Bronchial epithelial cell (primary cell): ENCODE measurements around the gene NR1H3. TPM values are rescaled to one million over a fixed set of nuclear protein-coding genes. Genes with fewer than 3 reads are reported as not detected.
A peak's percentile ranks its signal among the peaks of the same experiment; 100 is the strongest.

Experiments
- DNase-seq: peaks from one replicate; pipeline ENCODE4 v3.0.0-alpha.2; 2010; ENCODE audit warnings: low read depth
- FAIRE-seq: peaks from 2 replicates; lab custom pipeline; 2011; peaks lifted over from hg19 to GRCh38; lab: Jason Lieb, UNC
- H3K27me3 ChIP-seq: 2 replicates; pipeline ENCODE4 v1.5.1; 2011; ENCODE audit warnings: low read length; ENCODE audit not compliant: control insufficient read depth, insufficient read depth
- H3K36me3 ChIP-seq: 2 replicates; pipeline ENCODE4 v1.5.1; 2011; ENCODE audit warnings: low read length; ENCODE audit not compliant: control insufficient read depth, insufficient read depth
- H3K4me3 ChIP-seq: 2 replicates; pipeline ENCODE4 v1.5.1; 2011; ENCODE audit warnings: mild to moderate bottlenecking, low read depth, low read length, control low read depth
- total RNA-seq: library from RNA; depleted of rRNA; stranded (reverse); fragments of >200 nt; gene quantifications from 2 replicates; pipeline ENCODE4 v1.2.1, GENCODE V29; 2014
- TF ChIP-seq, protein P1 (sequence below): IDR thresholded peaks from 2 replicates; pipeline ENCODE4 v1.5.1; 2011; ENCODE audit warnings: mild to moderate bottlenecking, moderate library complexity, low read length, control low read depth, inconsistent platforms; ENCODE audit not compliant: insufficient read depth, severe bottlenecking

Gene NR1H3
- total RNA-seq, 1 donor from 2014 or later, result 9.5 TPM

DNA sequence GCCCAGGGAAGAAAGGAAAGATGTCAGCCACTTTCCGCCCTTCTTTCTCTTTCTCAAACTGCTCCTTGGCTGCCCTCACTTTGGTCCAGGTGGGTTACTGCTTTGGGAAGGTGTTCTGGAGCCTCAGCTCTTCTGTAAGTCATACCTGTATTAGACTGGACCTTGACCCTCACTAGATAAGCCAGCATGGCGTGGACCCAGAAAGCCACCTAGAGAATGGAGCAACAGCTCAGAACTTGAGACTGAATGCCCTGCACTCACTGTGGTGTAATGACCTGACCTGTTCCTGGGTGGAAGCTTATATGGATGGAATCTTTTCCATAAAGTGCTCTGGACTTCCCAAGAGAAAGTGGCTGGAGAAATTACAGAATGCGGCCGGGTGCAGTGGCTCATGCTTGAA is 24.7 kb upstream of the NR1H3 start:
- Histone ChIP-seq H3K36me3 (peaks cover 11% of the 10 kb centered on the region), H3K4me3 (no peak overlapping the region), H3K27me3 (no peaks in the 10 kb centered on the region)
- TF ChIP-seq, protein P1, sequence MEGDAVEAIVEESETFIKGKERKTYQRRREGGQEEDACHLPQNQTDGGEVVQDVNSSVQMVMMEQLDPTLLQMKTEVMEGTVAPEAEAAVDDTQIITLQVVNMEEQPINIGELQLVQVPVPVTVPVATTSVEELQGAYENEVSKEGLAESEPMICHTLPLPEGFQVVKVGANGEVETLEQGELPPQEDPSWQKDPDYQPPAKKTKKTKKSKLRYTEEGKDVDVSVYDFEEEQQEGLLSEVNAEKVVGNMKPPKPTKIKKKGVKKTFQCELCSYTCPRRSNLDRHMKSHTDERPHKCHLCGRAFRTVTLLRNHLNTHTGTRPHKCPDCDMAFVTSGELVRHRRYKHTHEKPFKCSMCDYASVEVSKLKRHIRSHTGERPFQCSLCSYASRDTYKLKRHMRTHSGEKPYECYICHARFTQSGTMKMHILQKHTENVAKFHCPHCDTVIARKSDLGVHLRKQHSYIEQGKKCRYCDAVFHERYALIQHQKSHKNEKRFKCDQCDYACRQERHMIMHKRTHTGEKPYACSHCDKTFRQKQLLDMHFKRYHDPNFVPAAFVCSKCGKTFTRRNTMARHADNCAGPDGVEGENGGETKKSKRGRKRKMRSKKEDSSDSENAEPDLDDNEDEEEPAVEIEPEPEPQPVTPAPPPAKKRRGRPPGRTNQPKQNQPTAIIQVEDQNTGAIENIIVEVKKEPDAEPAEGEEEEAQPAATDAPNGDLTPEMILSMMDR, result no peak
- DNase-seq, result no peak
- no peak for FAIRE-seq

DNA sequence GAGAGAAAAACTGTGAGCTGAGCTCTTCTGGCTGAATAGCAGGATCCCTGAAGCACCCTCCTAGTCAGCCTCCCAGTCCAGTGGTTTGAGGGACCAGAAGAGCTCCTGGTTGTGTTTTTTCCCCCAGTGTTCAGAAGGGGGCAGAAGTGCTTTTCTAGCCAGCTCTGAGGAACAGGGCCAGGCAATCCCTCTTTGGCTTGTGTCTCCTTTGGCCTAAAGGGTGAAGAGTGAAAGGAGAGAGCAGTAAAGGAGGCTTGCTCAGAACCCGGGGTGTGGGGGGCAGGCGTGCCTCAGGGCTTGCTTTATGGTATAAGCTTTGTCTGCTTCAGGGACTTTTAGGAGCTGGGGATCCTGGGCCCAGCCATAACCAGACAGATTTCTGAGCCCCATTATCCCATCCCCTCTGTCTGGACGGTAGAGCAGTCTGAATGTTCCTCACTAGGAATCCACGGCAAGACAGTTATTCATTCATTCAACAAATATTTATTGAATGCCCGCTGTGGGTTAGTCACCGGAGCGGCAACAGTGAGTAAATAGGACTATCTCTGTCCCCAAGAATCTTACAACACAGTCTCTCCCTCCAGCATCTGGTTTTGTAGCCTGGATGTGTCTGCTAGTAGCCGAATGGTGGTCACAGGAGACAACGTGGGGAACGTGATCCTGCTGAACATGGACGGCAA is 23.7 kb upstream of the NR1H3 start:
- FAIRE-seq (no peak), DNase-seq (peak; percentile 72)
- Histone ChIP-seq H3K4me3 (no peak overlapping the region), H3K36me3 (peaks cover 12% of the 10 kb centered on the region), H3K27me3 (no peaks in the 10 kb centered on the region)
- TF ChIP-seq, protein P1, result peak; percentile 30

DNA sequence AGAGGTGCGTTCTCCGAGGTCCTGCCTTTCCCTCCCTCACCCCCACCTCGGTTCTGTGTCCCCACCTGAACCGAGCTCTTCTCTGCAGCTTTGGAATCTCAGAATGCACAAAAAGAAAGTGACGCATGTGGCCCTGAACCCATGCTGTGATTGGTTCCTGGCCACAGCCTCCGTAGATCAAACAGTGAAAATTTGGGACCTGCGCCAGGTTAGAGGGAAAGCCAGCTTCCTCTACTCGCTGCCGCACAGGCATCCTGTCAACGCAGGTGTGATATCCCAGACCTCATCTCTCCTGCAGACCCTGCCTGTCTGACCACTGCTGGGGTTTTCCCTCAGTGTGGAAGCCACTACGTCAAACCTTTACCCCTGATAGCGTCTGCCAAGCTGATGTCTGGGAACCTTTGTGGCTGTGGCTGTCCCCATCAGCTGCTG is 23.1 kb upstream of the NR1H3 start:
- peaks cover 14% of the 10 kb centered on the region for H3K36me3 ChIP-seq
- DNase-seq, result no peak
- TF ChIP-seq, protein P1, result no peak
- H3K27me3 ChIP-seq, result no peaks in the 10 kb centered on the region
- no peak overlapping the region for H3K4me3 ChIP-seq
- no peak for FAIRE-seq

DNA sequence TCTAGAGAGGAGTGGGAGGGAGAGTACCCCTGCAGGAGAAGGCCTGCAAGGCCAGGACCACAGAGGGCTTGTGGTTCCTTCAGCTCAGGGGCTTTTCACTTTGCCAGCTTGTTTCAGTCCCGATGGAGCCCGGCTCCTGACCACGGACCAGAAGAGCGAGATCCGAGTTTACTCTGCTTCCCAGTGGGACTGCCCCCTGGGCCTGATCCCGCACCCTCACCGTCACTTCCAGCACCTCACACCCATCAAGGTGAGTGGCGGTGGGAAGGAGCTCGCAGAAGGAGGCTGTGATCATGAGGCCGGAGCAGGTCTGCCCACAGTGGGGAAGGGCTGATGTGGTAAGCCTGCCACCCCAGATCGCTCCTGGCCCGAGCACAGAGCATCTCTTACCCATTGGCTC is 22.6 kb upstream of the NR1H3 start:
- Histone ChIP-seq H3K27me3 (no peaks in the 10 kb centered on the region), H3K36me3 (peaks cover 16% of the 10 kb centered on the region), H3K4me3 (no peak overlapping the region)
- TF ChIP-seq, protein P1, result no peak
- FAIRE-seq (no peak), DNase-seq (no peak)

DNA sequence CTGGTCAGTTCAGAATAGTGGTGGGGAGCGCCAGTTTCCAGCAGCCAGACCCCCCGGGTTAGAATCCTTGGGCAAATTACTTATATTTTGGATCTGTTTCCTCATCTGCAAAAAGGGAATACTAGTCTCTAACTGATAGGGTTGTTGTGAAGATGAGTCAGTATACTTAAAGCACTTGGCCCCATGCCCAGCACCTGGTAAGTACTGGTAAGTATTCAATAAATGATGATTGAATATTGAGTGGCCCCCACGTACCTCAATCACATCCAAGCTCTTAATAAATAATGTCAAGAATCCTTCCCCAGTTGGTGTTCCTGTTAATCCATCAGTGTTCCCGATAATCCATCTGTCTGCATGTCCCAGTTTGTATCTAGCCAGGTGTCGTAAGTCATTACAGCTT is 21.3 kb upstream of the NR1H3 start:
- Histone ChIP-seq H3K27me3 (no peaks in the 10 kb centered on the region), H3K4me3 (no peak overlapping the region), H3K36me3 (peaks cover 18% of the 10 kb centered on the region)
- TF ChIP-seq, protein P1, result no peak
- FAIRE-seq (no peak), DNase-seq (peak; percentile 58)

DNA sequence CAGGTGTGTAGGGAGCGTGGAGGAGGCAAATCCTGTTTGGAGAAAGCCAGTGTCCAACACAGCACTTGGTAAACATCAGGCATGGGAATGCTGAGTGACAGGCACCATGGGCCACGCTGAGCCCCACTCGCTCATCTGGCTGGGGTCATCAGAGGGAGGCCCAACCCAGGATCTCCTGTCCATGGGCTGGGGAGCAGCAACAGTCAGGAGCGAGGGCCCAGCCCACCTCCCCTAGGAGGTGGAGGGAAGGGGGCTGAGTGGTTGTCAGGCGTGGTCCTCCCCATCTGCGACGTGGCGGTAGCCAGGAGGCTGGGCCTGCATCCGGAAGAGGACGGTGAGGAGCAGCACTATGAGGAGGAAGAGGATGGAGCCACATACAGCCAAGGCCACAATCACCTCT is 17.9 kb upstream of the NR1H3 start:
- DNase-seq (no peak), FAIRE-seq (no peak)
- TF ChIP-seq, protein P1, result no peak
- no peaks in the 10 kb centered on the region for H3K27me3 ChIP-seq
- H3K36me3 ChIP-seq, result peaks cover 20% of the 10 kb centered on the region
- no peak overlapping the region for H3K4me3 ChIP-seq
